GM12878 (cell line): Measurements from ENCODE around the gene LRRN4CL. TPM values are rescaled to one million over a fixed set of nuclear protein-coding genes. Genes with fewer than 3 reads are reported as not detected.

Source experiments
- ATAC-seq: fragments of 200-7000 bp; cut with Tn5 transposase; 3 replicates; pipeline ENCODE4 v1.9.1; 2020; ENCODE audit warnings: mild to moderate bottlenecking, moderate library complexity
- BruUV-seq: library from RNA; stranded (reverse); fragments of 400-500 nt; replicated peaks from 2 replicates; lab custom pipeline; 2021; lab: Mats Ljungman, UMichigan
- CTCF ChIA-PET: fragments of 300-600 bp; sonication (Branson Sonifier 250); formaldehyde crosslinking; extraction: SDS; loops from one replicate; lab custom pipeline; 2021; ENCODE audit warnings: inconsistent platforms; lab: Yijun Ruan, JAX
- POLR2A ChIA-PET: fragments of 350-600 bp; formaldehyde crosslinking; extraction: SDS; loops from one replicate; lab custom pipeline; 2021; ENCODE audit warnings: inconsistent platforms; lab: Charles Lee
- RAD21 ChIA-PET: fragments of 300-600 bp; sonication (Branson Sonifier 250); formaldehyde crosslinking; loops from one replicate; lab custom pipeline; 2023; ENCODE audit warnings: antibody characterized with exemption; ENCODE audit not compliant: unreplicated experiment; lab: Charles Lee
- SMC1A ChIA-PET: fragments of 300-600 bp; sonication (Branson Sonifier 250); formaldehyde crosslinking; loops from one replicate; lab custom pipeline; 2023; ENCODE audit not compliant: unreplicated experiment, uncharacterized antibody; lab: Charles Lee
- DNase-seq: peaks from one replicate; pipeline ENCODE4 v3.0.0-alpha.2; 2011; ENCODE audit warnings: low read depth, low spot score
- FAIRE-seq: peaks from 3 replicates; lab custom pipeline; 2011; peaks lifted over from hg19 to GRCh38; lab: Jason Lieb, UNC
- H2AFZ ChIP-seq: 2 replicates; pipeline ENCODE4 v1.6.0; 2011; ENCODE audit warnings: low read depth, low read length, control low read depth; ENCODE audit not compliant: control insufficient read depth
- H3K27ac ChIP-seq: 2 replicates; pipeline ENCODE4 v1.5.1; 2011; ENCODE audit warnings: control low read depth; ENCODE audit not compliant: control insufficient read depth, insufficient read depth
- H3K27me3 ChIP-seq, 2 experiments: replicated peaks in 1 of 2; 2 replicates each; pipeline versions ENCODE4 v1.6.0 to v1.6.1; 2011; ENCODE audit warnings: low read length in 1 of 2; ENCODE audit not compliant: control insufficient read depth in 2 of 2, insufficient read depth in 2 of 2
- H3K36me3 ChIP-seq, 2 experiments: 2 replicates each; pipeline ENCODE4 v1.5.1; 2011; ENCODE audit warnings: low read length in 1 of 2; ENCODE audit not compliant: control insufficient read depth in 2 of 2, insufficient read depth in 2 of 2
- H3K4me1 ChIP-seq: 2 replicates; pipeline ENCODE4 v1.6.1; 2011; ENCODE audit warnings: mild to moderate bottlenecking, low read length, moderate library complexity, mixed read lengths; ENCODE audit not compliant: control insufficient read depth, insufficient read depth
- H3K4me2 ChIP-seq: 2 replicates; pipeline ENCODE4 v1.6.0; 2011; ENCODE audit warnings: control low read depth; ENCODE audit not compliant: control insufficient read depth, insufficient read depth
- H3K4me3 ChIP-seq: fragments of 200-600 bp; sonication (generic); 2 replicates; pipeline ENCODE4 v1.5.1; 2016
- H3K79me2 ChIP-seq: 2 replicates; pipeline ENCODE4 v1.6.0; 2011; ENCODE audit warnings: low read length; ENCODE audit not compliant: control insufficient read depth, insufficient read depth
- H3K9ac ChIP-seq: 2 replicates; pipeline ENCODE4 v1.8.0; 2011; ENCODE audit warnings: low read length, control low read depth, mixed read lengths; ENCODE audit not compliant: control insufficient read depth, insufficient read depth
- H3K9me3 ChIP-seq: replicated peaks from 3 replicates; pipeline ENCODE4 v1.5.1; 2011; ENCODE audit warnings: mild to moderate bottlenecking, low read length; ENCODE audit not compliant: control insufficient read depth, insufficient read depth
- H4K20me1 ChIP-seq: 2 replicates; pipeline ENCODE4 v1.6.0; 2011; ENCODE audit not compliant: control insufficient read depth, insufficient read depth
- CHD1 ChIP-seq: IDR thresholded peaks from 2 replicates; pipeline ENCODE4 v1.6.1; 2012; ENCODE audit warnings: low read depth, low read length, improper control_type of control experiment
- PAX5 ChIP-seq: IDR thresholded peaks from 2 replicates; pipeline ENCODE4 v1.6.1; 2011; ENCODE audit warnings: low read depth, low read length, borderline replicate concordance
- RUNX3 ChIP-seq: IDR thresholded peaks from 2 replicates; pipeline ENCODE4 v1.6.1; 2012; ENCODE audit warnings: low read length, inconsistent platforms
- TCF12 ChIP-seq: IDR thresholded peaks from 2 replicates; pipeline ENCODE4 v1.6.1; 2011; ENCODE audit warnings: low read depth, mild to moderate bottlenecking, low read length
- TCF3 ChIP-seq: IDR thresholded peaks from 2 replicates; pipeline ENCODE4 v1.6.1; 2012; ENCODE audit warnings: low read depth, mild to moderate bottlenecking, low read length, borderline replicate concordance; ENCODE audit not compliant: insufficient read depth
- WGBS: methylation state at CpG from one replicate; pipeline ENCODE4 v1.1.6; 2016; ENCODE audit warnings: low lambda C conversion rate; ENCODE audit not compliant: insufficient replicate concordance, insufficient coverage; ENCODE audit errors: missing lambda C conversion rate; 5-methylcytosine and 5-hydroxymethylcytosine counted together
- in situ Hi-C: fragments of 300-500 bp; cut with MboI; formaldehyde crosslinking; loops from 9 replicates; pipeline ENCODE4 v1.14.3; 2018; ENCODE audit warnings: mixed read lengths
- intact Hi-C: fragments of 100-400 bp; cut with micrococcal nuclease; formaldehyde crosslinking; loops from one replicate; pipeline ENCODE4 v1.14.2; 2022; ENCODE audit not compliant: unreplicated experiment
- polyA plus RNA-seq, 11 experiments: library from polyadenylated mRNA; depleted of rRNA in 4 of 11; unstranded in 6 of 11; stranded (reverse) in 5 of 11; fragments of >200 nt; fragmentation: Nextera tagmentation in 4 of 11; fragmentation: Illumina TruSeq in 1 of 11; extraction: Ambion mirVana in 4 of 11; extraction: Trizol in 1 of 11; gene quantifications; 1 replicate in 1 of 11; 2 replicates in 10 of 11; pipeline versions ENCODE4 v1.2.1 to v1.2.3, GENCODE V29; 2011 to 2016; ENCODE audit warnings: inconsistent platforms in 2 of 11, missing spikeins in 2 of 11, low read depth in 1 of 11
- total RNA-seq, 4 experiments: library from RNA; depleted of rRNA in 3 of 4; stranded (reverse); fragments of >200 nt in 3 of 4; fragmentation: Illumina TruSeq in 1 of 4; extraction: Trizol in 1 of 4; gene quantifications; 2 replicates each; pipeline versions ENCODE4 v1.2.1 to v1.2.3, GENCODE V29; 2013 to 2021
- TF ChIP-seq, protein P1 (sequence below): fragments of 450-650 bp; IDR thresholded peaks from 2 replicates; pipeline ENCODE4 v1.6.1; 2016; ENCODE audit warnings: mild to moderate bottlenecking
- TF ChIP-seq, protein P2 (sequence below): fragments of 450-650 bp; IDR thresholded peaks from 2 replicates; pipeline ENCODE4 v1.6.1; 2017; ENCODE audit warnings: mild to moderate bottlenecking, moderate library complexity

Gene LRRN4CL
- total and polyA plus RNA-seq, 10 of the 15 experiments (the other 5 are each of a cell fraction or from before 2014, with no cell fraction given): 0.01 to 0.06 TPM; not detected in 8

DNA sequence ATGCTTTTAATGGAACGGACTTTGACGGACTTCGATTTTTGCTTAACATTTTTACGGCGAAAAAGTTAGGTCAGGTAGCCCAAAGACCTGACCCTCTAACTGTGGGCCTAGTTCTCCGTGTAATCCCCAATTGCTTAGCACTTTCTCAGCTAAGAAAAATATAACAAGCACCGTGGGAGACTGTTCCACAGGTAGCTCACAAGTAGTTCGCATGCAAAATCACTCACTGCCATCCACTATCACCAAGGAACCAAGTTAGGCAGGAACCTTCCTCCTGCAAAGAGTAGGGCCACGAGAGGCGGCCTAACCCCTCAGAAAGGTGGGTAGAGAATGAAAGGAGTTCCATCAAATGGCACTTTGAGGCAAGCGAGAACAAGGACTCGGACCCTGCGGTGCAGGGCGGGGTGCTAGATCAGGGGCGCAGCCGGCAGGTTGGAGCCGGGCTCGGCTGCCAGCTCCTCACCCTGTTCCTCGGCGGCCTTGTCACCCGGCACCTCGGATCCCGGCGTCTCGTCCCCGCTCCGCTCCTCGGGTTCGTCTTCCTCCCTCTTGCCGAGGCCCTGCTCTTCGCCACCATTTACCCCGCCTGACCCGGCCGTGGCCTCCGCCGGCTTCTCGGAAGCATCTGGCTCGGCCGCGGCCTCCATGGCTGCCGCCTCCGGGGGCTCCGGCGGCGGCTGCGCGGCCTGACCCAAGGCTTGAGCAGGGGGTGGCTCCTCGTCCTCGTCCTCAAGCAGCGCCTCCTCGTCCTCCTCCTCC is 37.0 kb upstream of the LRRN4CL start:
- in situ Hi-C loops (no loop called here), intact Hi-C loops (loop anchor here (5.0 kb wide), 2 partner anchors 46 to 124 kb away; partner anchors contain the start of genes MTA2 and TAF6L)
- Histone ChIP-seq H3K36me3 (peaks cover 9 to 33% of the 10 kb centered on the region in 2 experiments), H3K27me3 (no peaks in the 10 kb centered on the region), H3K4me2 (peak overlapping the region; percentile 81), H3K9ac (peak overlapping the region; percentile 91), H4K20me1 (peaks cover 11% of the 10 kb centered on the region; the same call in 1 of the 2 replicates), H2AFZ (no peak overlapping the region), H3K4me1 (no peaks in the 10 kb centered on the region; the same call in 1 of the 2 replicates), H3K79me2 (peaks cover 81% of the 10 kb centered on the region), H3K27ac (peak overlapping the region; percentile 94), H3K9me3 (no peaks in the 10 kb centered on the region; the same call in 2 of the 3 replicates), H3K4me3 (peak overlapping the region; percentile 100)
- RAD21 ChIA-PET: interaction anchor here (0.9 to 5.2 kb wide), 13 partner anchors 17 to 302 kb away, joined by 3 to 44 read pairs (median 5); partner anchors contain the start of genes C11orf98, CSKMT, POLR2G and TAF6L
- TF ChIP-seq RUNX3 (no peak), PAX5 (0 out of 2 replicates have a peak, but pooled peaks have one; percentile 22), TCF3 (no peak), TCF12 (no peak), CHD1 (0 out of 2 replicates have a peak, but pooled peaks have one; percentile 17)
- TF ChIP-seq, protein P1, sequence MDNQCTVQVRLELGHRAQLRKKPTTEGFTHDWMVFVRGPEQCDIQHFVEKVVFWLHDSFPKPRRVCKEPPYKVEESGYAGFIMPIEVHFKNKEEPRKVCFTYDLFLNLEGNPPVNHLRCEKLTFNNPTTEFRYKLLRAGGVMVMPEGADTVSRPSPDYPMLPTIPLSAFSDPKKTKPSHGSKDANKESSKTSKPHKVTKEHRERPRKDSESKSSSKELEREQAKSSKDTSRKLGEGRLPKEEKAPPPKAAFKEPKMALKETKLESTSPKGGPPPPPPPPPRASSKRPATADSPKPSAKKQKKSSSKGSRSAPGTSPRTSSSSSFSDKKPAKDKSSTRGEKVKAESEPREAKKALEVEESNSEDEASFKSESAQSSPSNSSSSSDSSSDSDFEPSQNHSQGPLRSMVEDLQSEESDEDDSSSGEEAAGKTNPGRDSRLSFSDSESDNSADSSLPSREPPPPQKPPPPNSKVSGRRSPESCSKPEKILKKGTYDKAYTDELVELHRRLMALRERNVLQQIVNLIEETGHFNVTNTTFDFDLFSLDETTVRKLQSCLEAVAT: 0 out of 2 replicates have a peak, but pooled peaks have one; percentile 48
- TF ChIP-seq, protein P2, sequence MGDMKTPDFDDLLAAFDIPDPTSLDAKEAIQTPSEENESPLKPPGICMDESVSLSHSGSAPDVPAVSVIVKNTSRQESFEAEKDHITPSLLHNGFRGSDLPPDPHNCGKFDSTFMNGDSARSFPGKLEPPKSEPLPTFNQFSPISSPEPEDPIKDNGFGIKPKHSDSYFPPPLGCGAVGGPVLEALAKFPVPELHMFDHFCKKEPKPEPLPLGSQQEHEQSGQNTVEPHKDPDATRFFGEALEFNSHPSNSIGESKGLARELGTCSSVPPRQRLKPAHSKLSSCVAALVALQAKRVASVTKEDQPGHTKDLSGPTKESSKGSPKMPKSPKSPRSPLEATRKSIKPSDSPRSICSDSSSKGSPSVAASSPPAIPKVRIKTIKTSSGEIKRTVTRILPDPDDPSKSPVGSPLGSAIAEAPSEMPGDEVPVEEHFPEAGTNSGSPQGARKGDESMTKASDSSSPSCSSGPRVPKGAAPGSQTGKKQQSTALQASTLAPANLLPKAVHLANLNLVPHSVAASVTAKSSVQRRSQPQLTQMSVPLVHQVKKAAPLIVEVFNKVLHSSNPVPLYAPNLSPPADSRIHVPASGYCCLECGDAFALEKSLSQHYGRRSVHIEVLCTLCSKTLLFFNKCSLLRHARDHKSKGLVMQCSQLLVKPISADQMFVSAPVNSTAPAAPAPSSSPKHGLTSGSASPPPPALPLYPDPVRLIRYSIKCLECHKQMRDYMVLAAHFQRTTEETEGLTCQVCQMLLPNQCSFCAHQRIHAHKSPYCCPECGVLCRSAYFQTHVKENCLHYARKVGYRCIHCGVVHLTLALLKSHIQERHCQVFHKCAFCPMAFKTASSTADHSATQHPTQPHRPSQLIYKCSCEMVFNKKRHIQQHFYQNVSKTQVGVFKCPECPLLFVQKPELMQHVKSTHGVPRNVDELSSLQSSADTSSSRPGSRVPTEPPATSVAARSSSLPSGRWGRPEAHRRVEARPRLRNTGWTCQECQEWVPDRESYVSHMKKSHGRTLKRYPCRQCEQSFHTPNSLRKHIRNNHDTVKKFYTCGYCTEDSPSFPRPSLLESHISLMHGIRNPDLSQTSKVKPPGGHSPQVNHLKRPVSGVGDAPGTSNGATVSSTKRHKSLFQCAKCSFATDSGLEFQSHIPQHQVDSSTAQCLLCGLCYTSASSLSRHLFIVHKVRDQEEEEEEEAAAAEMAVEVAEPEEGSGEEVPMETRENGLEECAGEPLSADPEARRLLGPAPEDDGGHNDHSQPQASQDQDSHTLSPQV: no peak
- ATAC-seq: no peak
- BruUV-seq: no TSS peak
- no peak for FAIRE-seq
- POLR2A ChIA-PET: interaction anchor here (0.6 to 6.8 kb wide), 19 partner anchors 12 to 154 kb away, joined by 3 to 79 read pairs (median 11); partner anchors contain the start of genes BSCL2, C11orf98, CSKMT and GANAB
- CTCF ChIA-PET: interaction anchor here (0.9 to 5.4 kb wide), 8 partner anchors 17 to 158 kb away, joined by 3 to 34 read pairs (median 6); partner anchors contain the start of genes TAF6L and ZBTB3
- no peak for DNase-seq
- SMC1A ChIA-PET: interaction anchor here (0.7 to 4.8 kb wide), 12 partner anchors 7 to 302 kb away, joined by 3 to 26 read pairs (median 4); partner anchors contain the start of genes TUT1 and ZBTB3
- 2% methylated on average over 45 of the region's 51 CpGs for WGBS
